ENCODE results near the gene SIX3.

DNA sequence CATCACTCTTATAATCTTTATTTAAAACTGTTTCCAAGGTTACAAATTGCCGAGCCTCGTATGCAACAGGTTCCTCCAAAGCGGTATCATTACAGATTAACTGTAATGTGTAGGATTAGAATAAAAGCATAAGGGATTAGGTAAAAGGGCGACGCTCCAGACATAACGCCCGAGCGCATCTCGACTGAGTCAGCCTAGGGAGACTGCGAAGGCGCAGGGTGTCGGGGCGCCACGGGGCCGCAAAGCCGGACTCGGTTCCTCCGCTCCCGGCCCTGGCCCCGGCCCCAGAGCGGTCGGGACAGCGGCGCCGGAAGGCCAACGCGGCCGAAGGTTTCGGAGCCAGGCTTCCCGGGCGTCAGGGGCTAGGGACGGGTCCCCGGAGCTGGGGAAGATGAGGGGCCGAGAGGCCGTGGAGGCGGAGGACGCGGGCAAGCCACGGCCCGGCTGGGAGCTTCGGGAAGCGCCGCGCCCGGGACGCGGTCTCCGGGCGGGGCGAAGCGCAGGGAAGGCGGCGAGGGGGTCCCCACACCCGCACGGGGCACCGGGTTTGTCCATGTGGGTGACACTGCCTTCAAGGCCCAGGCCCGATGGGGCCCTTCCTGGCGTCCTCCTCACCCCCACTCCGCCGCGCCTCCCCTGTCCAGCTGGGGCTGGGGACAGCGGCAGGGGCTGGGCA lies 12.9 kb upstream of the SIX3 start:
- TF ChIP-seq, protein P1, sequence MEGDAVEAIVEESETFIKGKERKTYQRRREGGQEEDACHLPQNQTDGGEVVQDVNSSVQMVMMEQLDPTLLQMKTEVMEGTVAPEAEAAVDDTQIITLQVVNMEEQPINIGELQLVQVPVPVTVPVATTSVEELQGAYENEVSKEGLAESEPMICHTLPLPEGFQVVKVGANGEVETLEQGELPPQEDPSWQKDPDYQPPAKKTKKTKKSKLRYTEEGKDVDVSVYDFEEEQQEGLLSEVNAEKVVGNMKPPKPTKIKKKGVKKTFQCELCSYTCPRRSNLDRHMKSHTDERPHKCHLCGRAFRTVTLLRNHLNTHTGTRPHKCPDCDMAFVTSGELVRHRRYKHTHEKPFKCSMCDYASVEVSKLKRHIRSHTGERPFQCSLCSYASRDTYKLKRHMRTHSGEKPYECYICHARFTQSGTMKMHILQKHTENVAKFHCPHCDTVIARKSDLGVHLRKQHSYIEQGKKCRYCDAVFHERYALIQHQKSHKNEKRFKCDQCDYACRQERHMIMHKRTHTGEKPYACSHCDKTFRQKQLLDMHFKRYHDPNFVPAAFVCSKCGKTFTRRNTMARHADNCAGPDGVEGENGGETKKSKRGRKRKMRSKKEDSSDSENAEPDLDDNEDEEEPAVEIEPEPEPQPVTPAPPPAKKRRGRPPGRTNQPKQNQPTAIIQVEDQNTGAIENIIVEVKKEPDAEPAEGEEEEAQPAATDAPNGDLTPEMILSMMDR (IDR thresholded peaks at IDR 0.05; ENCODE audit: insufficient read depth, low read length), result no peak
- TF ChIP-seq POLR2AphosphoS5 (IDR thresholded peaks at IDR 0.05; ENCODE audit: low read depth), result no peak

All from HL-60 (cell line).